GM23338 (cell line): ENCODE measurements around the gene ERGIC2.

Source experiments
- CTCF ChIP-seq, 2 experiments: fragments of 200-600 bp in 1 of 2; sonication (generic) in 1 of 2; conservative IDR thresholded peaks; 2 replicates each; pipeline versions ENCODE4 v1.5.1 to v1.6.1; 2016 to 2017; ENCODE audit warnings: antibody characterized with exemption in 2 of 2, low read depth in 2 of 2, mild to moderate bottlenecking in 2 of 2, moderate library complexity in 1 of 2
- EZH2 ChIP-seq: fragments of 200-600 bp; sonication (generic); IDR thresholded peaks from one replicate; pipeline ENCODE4 v1.8.0; 2017; ENCODE audit warnings: antibody characterized with exemption, mild to moderate bottlenecking, low read depth; ENCODE audit not compliant: unreplicated experiment
- JUNB ChIP-seq: IDR thresholded peaks from one replicate; pipeline ENCODE4 v1.6.1; 2016; ENCODE audit warnings: antibody characterized with exemption; ENCODE audit not compliant: unreplicated experiment
- POLR2AphosphoS5 ChIP-seq: IDR thresholded peaks from 2 replicates; pipeline ENCODE4 v1.6.1; 2016; ENCODE audit warnings: antibody characterized with exemption, low read depth
- REST ChIP-seq: IDR thresholded peaks from one replicate; pipeline ENCODE4 v1.6.1; 2018; ENCODE audit warnings: antibody characterized with exemption; ENCODE audit not compliant: unreplicated experiment
- STAT1 ChIP-seq: IDR thresholded peaks from one replicate; pipeline ENCODE4 v1.6.1; 2016; ENCODE audit warnings: antibody characterized with exemption; ENCODE audit not compliant: unreplicated experiment
- ZNF114 ChIP-seq: fragments of 250-450 bp; sonication (Bioruptor Pico); IDR thresholded peaks from 2 replicates; pipeline ENCODE4 v1.5.0; 2020; ENCODE audit warnings: mild to moderate bottlenecking, moderate library complexity

- TF ChIP-seq CTCF (conservative IDR thresholded peaks at IDR 0.05; ENCODE audit: low read depth in 2 of 2) (no peak), REST (no peak), JUNB (no peak), POLR2AphosphoS5 (no peak), EZH2 (no peak), ZNF114 (no peak), STAT1 (no peak)
Measured at GRCh38 chr12:29316752-29317151, 64.2 kb downstream of the ERGIC2 start.
